ENCODE data around the gene DDX49. TPM values are rescaled to one million over a fixed set of nuclear protein-coding genes. Genes with fewer than 3 reads are reported as not detected.

The DDX49 gene
- total RNA-seq, 1 experiment from 2014 or later = 47.9 TPM

GRCh38 chr19:18961767-18962620 lies 42.5 kb downstream of the DDX49 start:
- Mint-ChIP-seq H3K27me3 (ENCODE audit: low read depth) (peaks cover 28% of the 10 kb centered on the region), H3K4me1 (peaks cover 15% of the 10 kb centered on the region), H3K9me3 (no peaks in the 10 kb centered on the region), H3K27ac (peak overlapping the region; percentile 79), H3K4me3 (peak overlapping the region; percentile 54), H3K36me3 (no peaks in the 10 kb centered on the region)
- peak; percentile 99 for ATAC-seq
- peak; percentile 97 for DNase-seq (ENCODE audit: low spot score)
- ChIA-PET POLR2A (interaction anchor here (0.5 to 0.7 kb wide), 2 partner anchors 15 to 703 kb away, joined by 3 to 11 read pairs; no protein-coding TSS in a partner anchor), CTCF (interaction anchor here (0.6 to 1.4 kb wide), 12 partner anchors 9 to 66 kb away, joined by 3 to 9 read pairs (median 4); partner anchors contain the start of genes CERS1, COPE and DDX49)
- peak; percentile 99 for TF ChIP-seq GTF2I (CRISPR knock-in tag; conservative IDR thresholded peaks at IDR 0.05)
- peak; percentile 31; the same call in 1 of the 2 replicates for TF ChIP-seq MAX (CRISPR knock-in tag; IDR thresholded peaks at IDR 0.05)
- no peak for TF ChIP-seq STAT6 (CRISPR knock-in tag; conservative IDR thresholded peaks at IDR 0.05; ENCODE audit: low read depth)
- no peak for TF ChIP-seq PREB (CRISPR knock-in tag; IDR thresholded peaks at IDR 0.05; ENCODE audit: borderline replicate concordance)
- peak; percentile 27; the same call in 1 of the 2 replicates for TF ChIP-seq PRRX2 (CRISPR knock-in tag; IDR thresholded peaks at IDR 0.05)
- TF ChIP-seq ZNF121 (CRISPR knock-in tag; IDR thresholded peaks at IDR 0.05) = 0 out of 2 replicates have a peak, but pooled peaks have one; percentile 7
- 0 out of 2 replicates have a peak, but pooled peaks have one; percentile 23 for TF ChIP-seq SP1 (CRISPR knock-in tag; conservative IDR thresholded peaks at IDR 0.05)

- peaks cover 21% of the 10 kb centered on the region for H3K27me3 Mint-ChIP-seq (ENCODE audit: low read depth)
- H3K4me3 Mint-ChIP-seq = no peak overlapping the region
- H3K4me1 Mint-ChIP-seq = peaks cover 17% of the 10 kb centered on the region
- DNase-seq (ENCODE audit: low spot score) (no peak), ATAC-seq (no peak)
- ChIA-PET CTCF (no interaction called here), POLR2A (no interaction called here)
- H3K9me3 Mint-ChIP-seq = peaks cover 4% of the 10 kb centered on the region; the same call in 1 of the 2 replicates
- TF ChIP-seq SMAD4 (CRISPR knock-in tag; IDR thresholded peaks at IDR 0.05) (no peak), ARID4B (CRISPR knock-in tag; IDR thresholded peaks at IDR 0.05; ENCODE audit: borderline replicate concordance) (no peak)
- no peaks in the 10 kb centered on the region for H3K36me3 Mint-ChIP-seq
- H3K27ac Mint-ChIP-seq = no peak overlapping the region
Measured at GRCh38 chr19:18964121-18964520, 44.6 kb downstream of the DDX49 start.

GRCh38 chr19:18966307-18966706 lies 46.8 kb downstream of the DDX49 start:
- no peak for ATAC-seq
- POLR2A ChIA-PET = no interaction called here
- H3K27me3 Mint-ChIP-seq (ENCODE audit: low read depth) = peaks cover 16% of the 10 kb centered on the region
- TF ChIP-seq NR1H2 (CRISPR knock-in tag; IDR thresholded peaks at IDR 0.05) (no peak), SOX15 (CRISPR knock-in tag; IDR thresholded peaks at IDR 0.05) (no peak), ZNF512 (CRISPR knock-in tag; IDR thresholded peaks at IDR 0.05; ENCODE audit: borderline replicate concordance) (no peak), STAT6 (CRISPR knock-in tag; conservative IDR thresholded peaks at IDR 0.05; ENCODE audit: low read depth) (no peak), ZNF671 (CRISPR knock-in tag; IDR thresholded peaks at IDR 0.05) (no peak), E2F5 (CRISPR knock-in tag; IDR thresholded peaks at IDR 0.05) (no peak), ZNF263 (CRISPR knock-in tag; IDR thresholded peaks at IDR 0.05; ENCODE audit: low read depth) (no peak)

More at GRCh38 chr19:18966307-18966706, 46.8 kb downstream of the DDX49 start:
- no peaks in the 10 kb centered on the region for H3K36me3 Mint-ChIP-seq
- no peak overlapping the region for H3K4me3 Mint-ChIP-seq
- peak overlapping the region; percentile 67; the same call in 1 of the 2 replicates for H3K27ac Mint-ChIP-seq
- CTCF ChIA-PET = interaction anchor here (0.6 to 1.5 kb wide), 5 partner anchors 11 to 71 kb away, joined by 3 to 10 read pairs (median 4); no protein-coding TSS in a partner anchor
- no peak for DNase-seq (ENCODE audit: low spot score)
- H3K9me3 Mint-ChIP-seq = peaks cover 4% of the 10 kb centered on the region; the same call in 1 of the 2 replicates
- peaks cover 15% of the 10 kb centered on the region for H3K4me1 Mint-ChIP-seq

All from WTC11 (cell line).